Liver (tissue), 3 donors: ENCODE measurements around the gene CD84.

Source experiments
- JUND ChIP-seq, 2 donors: IDR thresholded peaks; 2 replicates each; pipeline ENCODE4 v1.6.1; 2016; ENCODE audit warnings: antibody characterized with exemption in 2 of 2
- RAD21 ChIP-seq, 2 donors: IDR thresholded peaks; 2 replicates each; pipeline ENCODE4 v1.6.1; 2016; ENCODE audit warnings: antibody characterized with exemption in 2 of 2, mild to moderate bottlenecking in 2 of 2
- RXRA ChIP-seq, 2 donors: IDR thresholded peaks; 2 replicates each; pipeline ENCODE4 v1.6.1; 2017 to 2018; ENCODE audit warnings: antibody characterized with exemption in 2 of 2, mild to moderate bottlenecking in 1 of 2
- SP1 ChIP-seq: IDR thresholded peaks from 2 replicates; pipeline ENCODE4 v1.6.1; 2018; ENCODE audit warnings: antibody characterized with exemption, mild to moderate bottlenecking
- YY1 ChIP-seq: IDR thresholded peaks from 2 replicates; pipeline ENCODE4 v1.6.1; 2016; ENCODE audit warnings: antibody characterized with exemption, mild to moderate bottlenecking
- TF ChIP-seq, protein P1 (sequence below): fragments of 150-350 bp; IDR thresholded peaks from 2 replicates; pipeline ENCODE4 v1.5.1; 2017; ENCODE audit warnings: improper control_type of control experiment, low read depth, low read length; ENCODE audit not compliant: missing input control
- TF ChIP-seq, protein P2 (sequence below): IDR thresholded peaks from 2 replicates; pipeline ENCODE4 v1.6.1; 2016; ENCODE audit warnings: antibody characterized with exemption, mild to moderate bottlenecking
- TF ChIP-seq, protein P3 (sequence below): IDR thresholded peaks from 2 replicates; pipeline ENCODE4 v1.6.1; 2016; ENCODE audit warnings: antibody characterized with exemption
- donor health status: healthy.
- donor health status: healthy.

DNA sequence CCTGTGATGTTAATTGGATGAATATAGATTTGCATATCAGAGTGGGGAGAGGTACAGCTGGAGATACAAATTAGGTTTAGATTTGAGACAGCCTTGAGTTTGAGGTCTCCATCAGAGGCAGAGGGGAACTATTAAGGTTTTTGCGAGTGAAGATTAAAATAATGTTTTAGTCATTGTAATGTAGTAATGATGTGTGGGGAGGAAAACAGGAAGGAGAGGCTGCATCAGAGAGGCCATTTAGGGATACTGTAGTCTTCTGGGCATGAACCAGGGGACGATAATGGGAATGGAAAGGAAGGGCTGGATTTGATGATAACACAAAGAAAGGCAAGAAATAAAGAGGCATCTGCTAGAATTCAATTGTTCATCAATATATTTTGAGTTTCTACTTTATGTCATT lies 9.5 kb downstream of the CD84 start:
- TF ChIP-seq, protein P1, sequence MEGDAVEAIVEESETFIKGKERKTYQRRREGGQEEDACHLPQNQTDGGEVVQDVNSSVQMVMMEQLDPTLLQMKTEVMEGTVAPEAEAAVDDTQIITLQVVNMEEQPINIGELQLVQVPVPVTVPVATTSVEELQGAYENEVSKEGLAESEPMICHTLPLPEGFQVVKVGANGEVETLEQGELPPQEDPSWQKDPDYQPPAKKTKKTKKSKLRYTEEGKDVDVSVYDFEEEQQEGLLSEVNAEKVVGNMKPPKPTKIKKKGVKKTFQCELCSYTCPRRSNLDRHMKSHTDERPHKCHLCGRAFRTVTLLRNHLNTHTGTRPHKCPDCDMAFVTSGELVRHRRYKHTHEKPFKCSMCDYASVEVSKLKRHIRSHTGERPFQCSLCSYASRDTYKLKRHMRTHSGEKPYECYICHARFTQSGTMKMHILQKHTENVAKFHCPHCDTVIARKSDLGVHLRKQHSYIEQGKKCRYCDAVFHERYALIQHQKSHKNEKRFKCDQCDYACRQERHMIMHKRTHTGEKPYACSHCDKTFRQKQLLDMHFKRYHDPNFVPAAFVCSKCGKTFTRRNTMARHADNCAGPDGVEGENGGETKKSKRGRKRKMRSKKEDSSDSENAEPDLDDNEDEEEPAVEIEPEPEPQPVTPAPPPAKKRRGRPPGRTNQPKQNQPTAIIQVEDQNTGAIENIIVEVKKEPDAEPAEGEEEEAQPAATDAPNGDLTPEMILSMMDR, result no peak
- TF ChIP-seq, protein P2, sequence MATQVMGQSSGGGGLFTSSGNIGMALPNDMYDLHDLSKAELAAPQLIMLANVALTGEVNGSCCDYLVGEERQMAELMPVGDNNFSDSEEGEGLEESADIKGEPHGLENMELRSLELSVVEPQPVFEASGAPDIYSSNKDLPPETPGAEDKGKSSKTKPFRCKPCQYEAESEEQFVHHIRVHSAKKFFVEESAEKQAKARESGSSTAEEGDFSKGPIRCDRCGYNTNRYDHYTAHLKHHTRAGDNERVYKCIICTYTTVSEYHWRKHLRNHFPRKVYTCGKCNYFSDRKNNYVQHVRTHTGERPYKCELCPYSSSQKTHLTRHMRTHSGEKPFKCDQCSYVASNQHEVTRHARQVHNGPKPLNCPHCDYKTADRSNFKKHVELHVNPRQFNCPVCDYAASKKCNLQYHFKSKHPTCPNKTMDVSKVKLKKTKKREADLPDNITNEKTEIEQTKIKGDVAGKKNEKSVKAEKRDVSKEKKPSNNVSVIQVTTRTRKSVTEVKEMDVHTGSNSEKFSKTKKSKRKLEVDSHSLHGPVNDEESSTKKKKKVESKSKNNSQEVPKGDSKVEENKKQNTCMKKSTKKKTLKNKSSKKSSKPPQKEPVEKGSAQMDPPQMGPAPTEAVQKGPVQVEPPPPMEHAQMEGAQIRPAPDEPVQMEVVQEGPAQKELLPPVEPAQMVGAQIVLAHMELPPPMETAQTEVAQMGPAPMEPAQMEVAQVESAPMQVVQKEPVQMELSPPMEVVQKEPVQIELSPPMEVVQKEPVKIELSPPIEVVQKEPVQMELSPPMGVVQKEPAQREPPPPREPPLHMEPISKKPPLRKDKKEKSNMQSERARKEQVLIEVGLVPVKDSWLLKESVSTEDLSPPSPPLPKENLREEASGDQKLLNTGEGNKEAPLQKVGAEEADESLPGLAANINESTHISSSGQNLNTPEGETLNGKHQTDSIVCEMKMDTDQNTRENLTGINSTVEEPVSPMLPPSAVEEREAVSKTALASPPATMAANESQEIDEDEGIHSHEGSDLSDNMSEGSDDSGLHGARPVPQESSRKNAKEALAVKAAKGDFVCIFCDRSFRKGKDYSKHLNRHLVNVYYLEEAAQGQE, result no peak
- TF ChIP-seq JUND (IDR thresholded peaks at IDR 0.05) (no peak), SP1 (no peak), YY1 (no peak), RAD21 (IDR thresholded peaks at IDR 0.05) (no peak), RXRA (IDR thresholded peaks at IDR 0.05) (no peak)
- TF ChIP-seq, protein P3, sequence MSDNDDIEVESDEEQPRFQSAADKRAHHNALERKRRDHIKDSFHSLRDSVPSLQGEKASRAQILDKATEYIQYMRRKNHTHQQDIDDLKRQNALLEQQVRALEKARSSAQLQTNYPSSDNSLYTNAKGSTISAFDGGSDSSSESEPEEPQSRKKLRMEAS, result no peak
